Measurements from ENCODE around the gene OGFOD1.

Gene OGFOD1

GRCh38 chr16:56428091-56428490 is 23.3 kb upstream of the OGFOD1 start:
- DNase-seq = no peak

GRCh38 chr16:56436258-56436657 is 15.1 kb upstream of the OGFOD1 start:
- no peak for DNase-seq

- no peak for DNase-seq
Observed at GRCh38 chr16:56438038-56438437, 13.3 kb upstream of the OGFOD1 start.

GRCh38 chr16:56447286-56447685 is 4.1 kb upstream of the OGFOD1 start:
- no peak for DNase-seq

- DNase-seq = no peak
Observed at GRCh38 chr16:56448005-56448404, 3.3 kb upstream of the OGFOD1 start.

- no peak for DNase-seq
Observed at GRCh38 chr16:56450275-56450985, 924 bp upstream of the OGFOD1 start.

GRCh38 chr16:56451753-56452689 is 667 bp downstream of the OGFOD1 start:
- DNase-seq = peak in 1 of 4 experiments; percentile 6

- DNase-seq = no peak
Observed at GRCh38 chr16:56457927-56458470, 6.6 kb downstream of the OGFOD1 start.

GRCh38 chr16:56460101-56460500 is 8.7 kb downstream of the OGFOD1 start:
- DNase-seq = no peak

- DNase-seq = no peak
Observed at GRCh38 chr16:56462064-56462796, 10.9 kb downstream of the OGFOD1 start.

GRCh38 chr16:56463153-56463552 is 11.8 kb downstream of the OGFOD1 start:
- no peak for DNase-seq

- DNase-seq = no peak
Observed at GRCh38 chr16:56466344-56466743, 15.0 kb downstream of the OGFOD1 start.

- no peak for DNase-seq
Observed at GRCh38 chr16:56468800-56469199, 17.4 kb downstream of the OGFOD1 start.

- DNase-seq = no peak
Observed at GRCh38 chr16:56469748-56470147, 18.4 kb downstream of the OGFOD1 start.

GRCh38 chr16:56470232-56470631 is 18.9 kb downstream of the OGFOD1 start:
- DNase-seq = no peak

- no peak for DNase-seq
Observed at GRCh38 chr16:56470666-56471065, 19.3 kb downstream of the OGFOD1 start.

GRCh38 chr16:56475201-56475600 is 23.8 kb downstream of the OGFOD1 start:
- DNase-seq = no peak

GRCh38 chr16:56477096-56477878 is 25.9 kb downstream of the OGFOD1 start:
- DNase-seq = no peak

- no peak for DNase-seq
Observed at GRCh38 chr16:56478281-56479049, 27.1 kb downstream of the OGFOD1 start.

- no peak for DNase-seq
Observed at GRCh38 chr16:56479469-56479868, 28.1 kb downstream of the OGFOD1 start.

GRCh38 chr16:56480776-56481467 is 29.6 kb downstream of the OGFOD1 start:
- no peak for DNase-seq

Data from activated naive CD4-positive, alpha-beta T cell (primary cell).